H9 (cell line): Measurements from ENCODE around the gene ZNF385D. TPM values are rescaled to one million over a fixed set of nuclear protein-coding genes. Genes with fewer than 3 reads are reported as not detected.

ENCODE experiments used
- DNase-seq: peaks from one replicate; pipeline ENCODE4 v3.0.0-alpha.2; 2017
- H2AFZ ChIP-seq: one replicate; pipeline ENCODE4 v1.6.1; 2013; ENCODE audit warnings: mild to moderate bottlenecking, low read length, control low read depth, moderate library complexity
- H2AK5ac ChIP-seq: 2 replicates; pipeline ENCODE4 v1.6.1; 2013; ENCODE audit warnings: low read length, control low read depth, mixed read lengths; ENCODE audit not compliant: insufficient read length
- H2BK120ac ChIP-seq: one replicate; pipeline ENCODE4 v1.6.1; 2013; ENCODE audit warnings: low read depth, mild to moderate bottlenecking, low read length, control low read depth, inconsistent platforms; ENCODE audit not compliant: poor library complexity, severe bottlenecking
- H2BK12ac ChIP-seq: 2 replicates; pipeline ENCODE4 v1.6.1; 2013; ENCODE audit warnings: low read length, control low read depth, mixed read lengths, low read depth; ENCODE audit not compliant: insufficient read length
- H2BK15ac ChIP-seq: 2 replicates; pipeline ENCODE4 v1.6.1; 2013; ENCODE audit warnings: low read depth, low read length, control low read depth
- H2BK20ac ChIP-seq: one replicate; pipeline ENCODE4 v1.6.1; 2013; ENCODE audit warnings: low read depth, mild to moderate bottlenecking, low read length, control low read depth, inconsistent platforms; ENCODE audit not compliant: poor library complexity, severe bottlenecking
- H2BK5ac ChIP-seq: 2 replicates; pipeline ENCODE4 v1.6.1; 2013; ENCODE audit warnings: low read length, control low read depth, mixed read lengths; ENCODE audit not compliant: insufficient read length
- H3K14ac ChIP-seq: 2 replicates; pipeline ENCODE4 v1.6.1; 2013; ENCODE audit warnings: low read length, control low read depth; ENCODE audit not compliant: insufficient read depth
- H3K18ac ChIP-seq: 2 replicates; pipeline ENCODE4 v1.6.1; 2013; ENCODE audit warnings: low read depth, mild to moderate bottlenecking, mixed read lengths, low read length, control low read depth; ENCODE audit not compliant: insufficient read length
- H3K23ac ChIP-seq: 2 replicates; pipeline ENCODE4 v1.6.1; 2013; ENCODE audit warnings: low read length, control low read depth, mixed read lengths, low read depth; ENCODE audit not compliant: insufficient read length
- H3K23me2 ChIP-seq: 2 replicates; pipeline ENCODE4 v1.6.1; 2013; ENCODE audit warnings: low read depth, mild to moderate bottlenecking, mixed read lengths, low read length, control low read depth; ENCODE audit not compliant: insufficient read length, poor library complexity, severe bottlenecking
- H3K27ac ChIP-seq: 2 replicates; pipeline ENCODE4 v1.5.1; 2013; ENCODE audit warnings: low read length, control low read depth, mixed read lengths, low read depth; ENCODE audit not compliant: insufficient read length
- H3K27me3 ChIP-seq: 2 replicates; pipeline ENCODE4 v1.6.1; 2013; ENCODE audit warnings: low read length, control low read depth, inconsistent platforms; ENCODE audit not compliant: insufficient read depth
- H3K4ac ChIP-seq: 2 replicates; pipeline ENCODE4 v1.6.1; 2013; ENCODE audit warnings: low read depth, mild to moderate bottlenecking, control low read depth, inconsistent platforms, low read length, moderate library complexity
- H3K4me1 ChIP-seq: 2 replicates; pipeline ENCODE4 v1.6.1; 2013; ENCODE audit warnings: low read length, control low read depth, inconsistent platforms; ENCODE audit not compliant: insufficient read depth
- H3K4me2 ChIP-seq: 2 replicates; pipeline ENCODE4 v1.6.1; 2013; ENCODE audit warnings: low read length, control low read depth, mixed read lengths; ENCODE audit not compliant: insufficient read length, insufficient read depth
- H3K56ac ChIP-seq: 2 replicates; pipeline ENCODE4 v1.6.1; 2013; ENCODE audit warnings: low read depth, mild to moderate bottlenecking, mixed read lengths, low read length, control low read depth; ENCODE audit not compliant: insufficient read length
- H3K79me1 ChIP-seq: 2 replicates; pipeline ENCODE4 v1.6.1; 2013; ENCODE audit warnings: low read depth, mild to moderate bottlenecking, moderate library complexity, low read length, control low read depth, inconsistent platforms; ENCODE audit not compliant: insufficient read depth, poor library complexity, severe bottlenecking
- H3K79me2 ChIP-seq: 2 replicates; pipeline ENCODE4 v1.6.1; 2013; ENCODE audit warnings: low read length, control low read depth, inconsistent platforms; ENCODE audit not compliant: insufficient read depth
- H3K9ac ChIP-seq: 2 replicates; pipeline ENCODE4 v1.6.1; 2013; ENCODE audit warnings: low read length, control low read depth, mixed read lengths; ENCODE audit not compliant: insufficient read length; ENCODE audit errors: extremely low read depth
- H3K9me3 ChIP-seq: one replicate; pipeline ENCODE4 v1.6.1; 2013; ENCODE audit warnings: low read depth, low read length, inconsistent platforms; ENCODE audit not compliant: control insufficient read depth
- H3T11ph ChIP-seq: one replicate; pipeline ENCODE4 v1.6.1; 2013; ENCODE audit warnings: mild to moderate bottlenecking, low read length, control low read depth, inconsistent platforms
- H4K20me1 ChIP-seq: one replicate; pipeline ENCODE4 v1.6.1; 2013; ENCODE audit not compliant: control insufficient read depth, insufficient read length, insufficient read depth
- H4K5ac ChIP-seq: 2 replicates; pipeline ENCODE4 v1.6.1; 2013; ENCODE audit warnings: low read depth, mild to moderate bottlenecking, mixed read lengths, low read length, control low read depth; ENCODE audit not compliant: insufficient read length
- H4K8ac ChIP-seq: replicated peaks from 2 replicates; pipeline ENCODE4 v1.6.1; 2013; ENCODE audit warnings: low read length, control low read depth, mixed read lengths, low read depth; ENCODE audit not compliant: insufficient read length
- H4K91ac ChIP-seq: 2 replicates; pipeline ENCODE4 v1.6.1; 2013; ENCODE audit warnings: low read depth, mild to moderate bottlenecking, moderate library complexity, mixed read lengths, low read length, control low read depth; ENCODE audit not compliant: insufficient read length
- H3K27ac Mint-ChIP-seq, 3 experiments: 2 replicates in 2 of 3; 3 replicates in 1 of 3; pipeline ENCODE4 v1.8.0; 2020 to 2021; ENCODE audit warnings: mixed read lengths in 3 of 3, mild to moderate bottlenecking in 1 of 3, moderate library complexity in 1 of 3
- H3K27me3 Mint-ChIP-seq: 2 replicates; pipeline ENCODE4 v1.8.0; 2021; ENCODE audit warnings: low read depth, mild to moderate bottlenecking, moderate library complexity, mixed read lengths
- H3K36me3 Mint-ChIP-seq, 3 experiments: 2 replicates in 2 of 3; 3 replicates in 1 of 3; pipeline ENCODE4 v1.8.0; 2020 to 2021; ENCODE audit warnings: low read depth in 3 of 3, mixed read lengths in 3 of 3; ENCODE audit not compliant: insufficient read depth in 1 of 3
- H3K4me1 Mint-ChIP-seq, 2 experiments: 2 replicates each; pipeline ENCODE4 v1.8.0; 2020; ENCODE audit warnings: mixed read lengths in 2 of 2
- H3K4me3 Mint-ChIP-seq, 2 experiments: 2 replicates in 1 of 2; 3 replicates in 1 of 2; pipeline ENCODE4 v1.8.0; 2020 to 2021; ENCODE audit warnings: mild to moderate bottlenecking in 2 of 2, mixed read lengths in 2 of 2, moderate library complexity in 1 of 2
- H3K9me3 Mint-ChIP-seq, 2 experiments: 2 replicates in 1 of 2; 3 replicates in 1 of 2; pipeline ENCODE4 v1.8.0; 2020; ENCODE audit warnings: mild to moderate bottlenecking in 2 of 2, mixed read lengths in 2 of 2, moderate library complexity in 1 of 2
- CTCF ChIP-seq: fragments of 200-600 bp; sonication (generic); conservative IDR thresholded peaks from 3 replicates; pipeline ENCODE4 v1.8.0; 2021; ENCODE audit warnings: antibody characterized with exemption, mild to moderate bottlenecking
- WGBS: extraction: QIAGEN DNeasy Blood & Tissue Kit; methylation state at CpG from one replicate; pipeline ENCODE4 v1.1.7; 2013; ENCODE audit warnings: missing lambda C conversion rate, low lambda C conversion rate, mixed read lengths; ENCODE audit not compliant: insufficient read length; ENCODE audit errors: extremely low coverage; 5-methylcytosine and 5-hydroxymethylcytosine counted together
- total RNA-seq: library from RNA; stranded (reverse); gene quantifications from 2 replicates; pipeline ENCODE4 v1.2.1, GENCODE V29; 2021

The ZNF385D gene
- total RNA-seq, 1 experiment from 2014 or later = 1.5 TPM

GRCh38 chr3:21449738-21450137 is 301.3 kb downstream of the ZNF385D start:
- no peak overlapping the region for H3K4me3 Mint-ChIP-seq
- H3K14ac ChIP-seq = no peak overlapping the region
- no peak overlapping the region for H2BK120ac ChIP-seq
- H2BK5ac ChIP-seq = no peak overlapping the region
- H3K79me1 ChIP-seq = no peaks in the 10 kb centered on the region
- no peak overlapping the region for H3K23ac ChIP-seq
- no peak overlapping the region for H2BK20ac ChIP-seq
- no peaks in the 10 kb centered on the region for H3K4me1 ChIP-seq
- no peak overlapping the region for H4K91ac ChIP-seq
- no peak for DNase-seq
- H2BK15ac ChIP-seq = no peak overlapping the region
- no peaks in the 10 kb centered on the region for H3K23me2 ChIP-seq
- no peak overlapping the region for H3K9ac ChIP-seq
- H3K4me2 ChIP-seq = no peak overlapping the region
- no peak overlapping the region for H2AK5ac ChIP-seq
- H3K56ac ChIP-seq = no peak overlapping the region
- TF ChIP-seq CTCF = no peak
- H3K27ac ChIP-seq = no peak overlapping the region
- WGBS = no CpG with 5 or more reads among the region's 2 CpGs
- H2AFZ ChIP-seq = no peak overlapping the region
- no peak overlapping the region for H3T11ph ChIP-seq
- H3K27ac Mint-ChIP-seq = no peak overlapping the region
- H2BK12ac ChIP-seq = no peak overlapping the region
- no peaks in the 10 kb centered on the region; a peak in 1 of 5 replicates for H3K9me3 Mint-ChIP-seq
- no peaks in the 10 kb centered on the region for H4K20me1 ChIP-seq
- H3K36me3 Mint-ChIP-seq = no peaks in the 10 kb centered on the region
- H3K4ac ChIP-seq = no peak overlapping the region
- H3K18ac ChIP-seq = no peak overlapping the region
- H4K5ac ChIP-seq = no peak overlapping the region
- H3K9me3 ChIP-seq = no peaks in the 10 kb centered on the region
- H3K27me3 Mint-ChIP-seq = no peaks in the 10 kb centered on the region
- no peaks in the 10 kb centered on the region for H3K79me2 ChIP-seq
- H3K27me3 ChIP-seq = no peaks in the 10 kb centered on the region
- H4K8ac ChIP-seq = no peak overlapping the region
- H3K4me1 Mint-ChIP-seq = peaks cover 4% of the 10 kb centered on the region in 2 experiments; a peak in 3 of 4 replicates
